K562 (cell line): ENCODE results near the gene NABP1. TPM values are rescaled to one million over a fixed set of nuclear protein-coding genes. Genes with fewer than 3 reads are reported as not detected.
A peak's percentile ranks its signal among the peaks of the same experiment; 100 is the strongest.

Experiments
- ATAC-seq: fragments of 200-7000 bp; cut with Tn5 transposase; 3 replicates; pipeline ENCODE4 v1.9.1; 2020; ENCODE audit warnings: moderate library complexity
- BruUV-seq: library from RNA; stranded (reverse); fragments of 400-500 nt; replicated peaks from 2 replicates; lab custom pipeline; 2021; lab: Mats Ljungman, UMichigan
- CTCF ChIA-PET: fragments of 300-600 bp; formaldehyde crosslinking; extraction: SDS; loops from one replicate; lab custom pipeline; 2021; ENCODE audit warnings: low intra/inter-chr PET ratio; lab: Yijun Ruan, JAX
- POLR2A ChIA-PET: fragments of 300-600, 350-650 bp; sonication (Branson Sonifier 250); formaldehyde crosslinking; extraction: SDS; loops from one replicate; lab custom pipeline; 2021; ENCODE audit warnings: antibody characterized with exemption, inconsistent platforms; lab: Yijun Ruan, JAX
- DNase-seq, 4 experiments: peaks; one replicate each; pipeline versions ENCODE4 v3.0.0 to v3.0.0-alpha.2; 2011 to 2018; ENCODE audit warnings: low spot score in 3 of 4, mixed read lengths in 3 of 4; ENCODE audit errors: extremely low read depth in 1 of 4
- FAIRE-seq: peaks from 2 replicates; lab custom pipeline; 2011; peaks lifted over from hg19 to GRCh38; lab: Jason Lieb, UNC
- H2AFZ ChIP-seq: 2 replicates; pipeline ENCODE4 v1.6.0; 2011; ENCODE audit warnings: low read depth, low read length, control low read depth, inconsistent platforms
- H3K27ac ChIP-seq: fragments of 200-600 bp; 3 replicates; pipeline ENCODE4 v1.8.0; 2011; ENCODE audit warnings: low read depth, mild to moderate bottlenecking, control low read depth, inconsistent platforms, low read length, moderate library complexity, mixed read lengths; ENCODE audit errors: extremely low read depth
- H3K27me3 ChIP-seq, 2 experiments: fragments of 300-600 bp in 1 of 2; 2 replicates in 1 of 2; 3 replicates in 1 of 2; pipeline versions ENCODE4 v1.6.0 to v1.8.0; 2011; ENCODE audit warnings: inconsistent platforms in 2 of 2, low read length in 2 of 2, mild to moderate bottlenecking in 1 of 2, mixed read lengths in 1 of 2, moderate library complexity in 1 of 2; ENCODE audit not compliant: control insufficient read depth in 2 of 2, insufficient read depth in 2 of 2
- H3K36me3 ChIP-seq: fragments of 300-600 bp; 3 replicates; pipeline ENCODE4 v1.8.0; 2011; ENCODE audit warnings: mild to moderate bottlenecking, low read length, inconsistent platforms; ENCODE audit not compliant: control insufficient read depth, insufficient read depth
- H3K4me1 ChIP-seq, 2 experiments: fragments of 200-600 bp in 1 of 2; replicated peaks in 1 of 2; 2 replicates in 1 of 2; 3 replicates in 1 of 2; pipeline versions ENCODE4 v1.5.1 to v1.8.0; 2011; ENCODE audit warnings: inconsistent platforms in 2 of 2, low read length in 2 of 2, mild to moderate bottlenecking in 1 of 2, mixed read lengths in 1 of 2, moderate library complexity in 1 of 2; ENCODE audit not compliant: control insufficient read depth in 2 of 2, insufficient read depth in 2 of 2
- H3K4me2 ChIP-seq: 2 replicates; pipeline ENCODE4 v1.6.1; 2011; ENCODE audit warnings: low read length, control low read depth, inconsistent platforms, mixed read lengths; ENCODE audit not compliant: insufficient read depth
- H3K4me3 ChIP-seq: fragments of 200-600 bp; sonication (generic), shearing (Covaris generic); 2 replicates; pipeline ENCODE4 v1.5.1; 2016; ENCODE audit warnings: control low read depth, inconsistent platforms
- H3K79me2 ChIP-seq: fragments of 200-600 bp; 3 replicates; pipeline ENCODE4 v1.8.0; 2011; ENCODE audit warnings: low read length, inconsistent platforms; ENCODE audit not compliant: control insufficient read depth, insufficient read depth
- H3K9ac ChIP-seq, 2 experiments: 2 replicates each; pipeline versions ENCODE4 v1.6.0 to v1.6.1; 2011; ENCODE audit warnings: low read depth in 2 of 2, low read length in 2 of 2, control low read depth in 1 of 2, inconsistent platforms in 1 of 2, mild to moderate bottlenecking in 1 of 2, mixed read lengths in 1 of 2; ENCODE audit not compliant: insufficient read depth in 1 of 2
- H3K9me1 ChIP-seq: one replicate; pipeline ENCODE4 v1.6.0; 2011; ENCODE audit warnings: inconsistent platforms, mild to moderate bottlenecking, low read length, moderate library complexity; ENCODE audit not compliant: control insufficient read depth, insufficient read depth
- H3K9me3 ChIP-seq: replicated peaks from 2 replicates; pipeline ENCODE4 v1.5.1; 2011; ENCODE audit warnings: low read depth, low read length, inconsistent platforms; ENCODE audit not compliant: control insufficient read depth, insufficient read depth
- H4K20me1 ChIP-seq: replicated peaks from 2 replicates; pipeline ENCODE4 v1.6.1; 2011; ENCODE audit warnings: low read length, inconsistent platforms, mixed read lengths; ENCODE audit not compliant: control insufficient read depth, insufficient read depth
- ARID1B ChIP-seq: fragments of 450-650 bp; IDR thresholded peaks from 2 replicates; pipeline ENCODE4 v1.6.1; 2016; ENCODE audit warnings: antibody characterized with exemption, mild to moderate bottlenecking, inconsistent platforms
- ATF7 ChIP-seq: fragments of 450-650 bp; IDR thresholded peaks from 2 replicates; pipeline ENCODE4 v1.7.1; 2014; ENCODE audit warnings: mild to moderate bottlenecking, moderate library complexity
- CEBPB ChIP-seq: fragments of 450-650 bp; IDR thresholded peaks from 2 replicates; pipeline ENCODE4 v1.6.1; 2016; ENCODE audit warnings: missing genetic modification characterization, missing compliant biosample characterization
- DPF2 ChIP-seq: fragments of 450-650 bp; IDR thresholded peaks from 2 replicates; pipeline ENCODE4 v1.6.1; 2016
- EP300 ChIP-seq: IDR thresholded peaks from 2 replicates; pipeline ENCODE4 v1.6.1; 2012; ENCODE audit warnings: low read length, improper control_type of control experiment
- ESRRB ChIP-seq: fragments of 250-450 bp; sonication (Bioruptor Pico); IDR thresholded peaks from 2 replicates; pipeline ENCODE4 v1.5.0; 2020; ENCODE audit warnings: mild to moderate bottlenecking, moderate library complexity, borderline replicate concordance
- ETV1 ChIP-seq: fragments of 450-650 bp; conservative IDR thresholded peaks from 2 replicates; pipeline ENCODE4 v1.6.1; 2016; ENCODE audit warnings: missing genetic modification characterization, control low read depth, low read depth, missing compliant biosample characterization
- GABPA ChIP-seq: fragments of 200-800 bp; sonication (Bioruptor generic); conservative IDR thresholded peaks from 2 replicates; pipeline ENCODE4 v1.6.1; 2016; ENCODE audit warnings: low read depth, missing genetic modification characterization, missing compliant biosample characterization
- IRF2 ChIP-seq: sonication (generic); formaldehyde crosslinking; IDR thresholded peaks from 2 replicates; pipeline ENCODE4 v1.8.1; 2022; ENCODE audit warnings: mild to moderate bottlenecking, missing genetic modification reagents
- JUND ChIP-seq, 2 experiments: IDR thresholded peaks; 2 replicates in 1 of 2; 3 replicates in 1 of 2; pipeline ENCODE4 v1.6.1; 2011; ENCODE audit warnings: borderline replicate concordance in 2 of 2, low read depth in 2 of 2, low read length in 2 of 2, improper control_type of control experiment in 1 of 2, missing biosample characterization in 1 of 2, missing genetic modification characterization in 1 of 2, missing genetic modification reagents in 1 of 2
- SOX6 ChIP-seq: fragments of 450-650 bp; IDR thresholded peaks from 2 replicates; pipeline ENCODE4 v1.6.1; 2014; ENCODE audit warnings: mild to moderate bottlenecking
- SPI1 ChIP-seq: IDR thresholded peaks from 2 replicates; pipeline ENCODE4 v1.6.1; 2011; ENCODE audit warnings: low read depth, low read length, control low read depth, borderline replicate concordance
- ZNF224 ChIP-seq: sonication (generic); formaldehyde crosslinking; IDR thresholded peaks from 2 replicates; pipeline ENCODE4 v1.8.0; 2022; ENCODE audit warnings: mild to moderate bottlenecking, missing genetic modification reagents
- ZNF24 ChIP-seq: fragments of 450-650 bp; IDR thresholded peaks from 2 replicates; pipeline ENCODE4 v1.6.1; 2016
- ZNF316 ChIP-seq: fragments of 450-650 bp; IDR thresholded peaks from 2 replicates; pipeline ENCODE4 v1.6.1; 2016
- ZNF445 ChIP-seq: fragments of 250-450 bp; sonication (Bioruptor Pico); IDR thresholded peaks from 2 replicates; pipeline ENCODE4 v1.4.0; 2020; ENCODE audit warnings: low read depth, mild to moderate bottlenecking, moderate library complexity
- ZNF668 ChIP-seq: fragments of 250-450 bp; sonication (Bioruptor Pico); IDR thresholded peaks from 2 replicates; pipeline ENCODE4 v1.8.0; 2022; ENCODE audit warnings: mild to moderate bottlenecking, inconsistent platforms
- WGBS: fragments of 100-300 bp; shearing (Covaris generic); methylation state at CpG from one replicate; pipeline ENCODE4 v1.1.6; 2016; ENCODE audit warnings: low coverage, mixed read lengths; ENCODE audit not compliant: insufficient coverage; ENCODE audit errors: missing lambda C conversion rate; 5-methylcytosine and 5-hydroxymethylcytosine counted together
- in situ Hi-C: fragments of 300-500 bp; cut with MboI; formaldehyde crosslinking; loops from 4 replicates; pipeline ENCODE4 v1.15.0; 2018; ENCODE audit warnings: inconsistent platforms, mixed read lengths
- intact Hi-C: fragments of 100-400 bp; cut with micrococcal nuclease; formaldehyde crosslinking; loops from 2 replicates; pipeline ENCODE4 v1.14.2; 2022
- polyA plus RNA-seq, 8 experiments: library from polyadenylated mRNA; depleted of rRNA in 4 of 8; stranded (reverse) in 5 of 8; unstranded in 3 of 8; fragments of >200 nt; fragmentation: Nextera tagmentation in 2 of 8; fragmentation: Illumina TruSeq in 1 of 8; extraction: Ambion mirVana in 2 of 8; extraction: Trizol in 1 of 8; gene quantifications; 2 replicates each; pipeline versions ENCODE4 v1.2.1 to v1.2.3, GENCODE V29; 2011 to 2014; ENCODE audit warnings: inconsistent platforms in 1 of 8, missing spikeins in 1 of 8
- total RNA-seq, 7 experiments: library from RNA; depleted of rRNA in 6 of 7; stranded (reverse); fragments of >200 nt in 6 of 7; fragmentation: Illumina TruSeq in 2 of 7; extraction: Trizol in 2 of 7; gene quantifications; 2 replicates each; pipeline versions ENCODE4 v1.2.1 to v1.2.3, GENCODE V29; 2011 to 2021; ENCODE audit warnings: low replicate concordance in 1 of 7
- TF ChIP-seq, protein P1 (sequence below), 2 experiments: fragments of 450-650 bp in 1 of 2; sonication (generic) in 1 of 2; formaldehyde crosslinking in 1 of 2; IDR thresholded peaks in 1 of 2; conservative IDR thresholded peaks in 1 of 2; 2 replicates each; pipeline versions ENCODE4 v1.6.1 to v1.8.1; 2016 to 2023; ENCODE audit warnings: mild to moderate bottlenecking in 2 of 2, moderate library complexity in 2 of 2, inconsistent platforms in 1 of 2, missing genetic modification reagents in 1 of 2
- TF ChIP-seq, protein P2 (sequence below): sonication (generic); IDR thresholded peaks from 2 replicates; pipeline ENCODE4 v1.6.1; 2016

Gene NABP1
- total and polyA plus RNA-seq, 9 of the 15 experiments (the other 6 are each of a cell fraction or from before 2014, with no cell fraction given) = 12.8 to 44.0 (median 20.2) TPM

DNA sequence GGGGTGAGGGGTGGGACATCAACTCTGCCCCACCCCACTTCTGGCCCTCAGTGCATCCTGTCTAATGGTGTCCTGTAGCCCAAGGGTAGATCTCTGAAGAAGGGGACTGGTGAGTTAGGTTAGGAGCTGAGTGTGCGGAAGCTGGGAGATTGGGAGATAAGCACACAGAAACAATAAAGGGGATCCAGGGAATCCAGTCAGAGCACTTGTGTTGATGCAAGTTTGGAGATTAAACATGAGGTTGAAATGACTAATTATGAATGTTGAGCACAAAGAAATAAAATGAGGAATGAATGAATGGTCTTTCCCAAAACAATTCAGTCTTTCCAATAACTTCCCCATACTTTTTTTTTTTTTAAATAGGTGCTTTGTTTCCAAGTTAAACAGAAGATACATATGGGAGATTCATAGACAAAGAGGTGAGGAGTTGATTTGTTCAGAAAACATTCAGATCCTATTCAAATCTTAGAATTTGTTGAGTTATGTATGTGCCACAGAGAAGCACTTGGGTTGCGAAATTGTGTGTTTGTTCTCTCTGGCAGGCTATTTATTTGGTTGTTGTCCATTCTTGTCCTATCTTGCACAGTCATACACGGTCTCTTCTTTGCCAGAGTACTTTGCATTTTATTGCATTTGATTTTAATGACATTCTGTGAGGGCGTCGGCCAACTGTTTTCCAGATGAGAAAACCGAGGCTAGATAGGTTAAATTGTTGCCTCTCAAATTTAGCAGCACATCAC, 31.6 kb upstream of the NABP1 start:
- H3K9me3 ChIP-seq = no peaks in the 10 kb centered on the region
- H3K9me1 ChIP-seq = no peaks in the 10 kb centered on the region
- H3K27me3 ChIP-seq = no peaks in the 10 kb centered on the region
- H3K9ac ChIP-seq = no peak overlapping the region
- FAIRE-seq (no peak), ATAC-seq (peak; percentile 69), DNase-seq (peak in 3 of 4 experiments; percentile 12 to 39 (median 36))
- no peak overlapping the region for H3K4me3 ChIP-seq
- peak overlapping the region; percentile 35 for H2AFZ ChIP-seq
- H4K20me1 ChIP-seq = no peaks in the 10 kb centered on the region
- no peaks in the 10 kb centered on the region for H3K79me2 ChIP-seq
- in situ Hi-C loops (no loop called here), intact Hi-C loops (no loop called here)
- CTCF ChIA-PET = no interaction called here
- no peak overlapping the region; the same call in 2 of the 3 replicates for H3K27ac ChIP-seq
- no TSS peak for BruUV-seq
- H3K4me1 ChIP-seq = peaks cover 0 to 32% of the 10 kb centered on the region in 2 experiments; a peak in 4 of 5 replicates
- WGBS = 35% methylated on average over 6 of the region's 6 CpGs
- H3K4me2 ChIP-seq = no peak overlapping the region; the same call in 1 of the 2 replicates
- POLR2A ChIA-PET = interaction anchor here (0.6 to 1.3 kb wide), 4 partner anchors 8 to 1079 kb away, joined by 3 to 5 read pairs (median 4); no protein-coding TSS in a partner anchor
- H3K36me3 ChIP-seq = no peaks in the 10 kb centered on the region
- TF ChIP-seq GABPA = 0 out of 2 replicates have a peak, but pooled peaks have one; percentile 13
- no peak for TF ChIP-seq ATF7
- TF ChIP-seq ETV1 (tag) = 0 out of 2 replicates have a peak, but pooled peaks have one; percentile 29
- TF ChIP-seq, protein P1, sequence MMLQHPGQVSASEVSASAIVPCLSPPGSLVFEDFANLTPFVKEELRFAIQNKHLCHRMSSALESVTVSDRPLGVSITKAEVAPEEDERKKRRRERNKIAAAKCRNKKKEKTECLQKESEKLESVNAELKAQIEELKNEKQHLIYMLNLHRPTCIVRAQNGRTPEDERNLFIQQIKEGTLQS (IDR thresholded peaks at IDR 0.05) = peak; percentile 31; the same call in 1 of the 2 replicates
- TF ChIP-seq, protein P1 (CRISPR knock-in tag; conservative IDR thresholded peaks at IDR 0.05) = no peak
- TF ChIP-seq ZNF316 = no peak
- peak; percentile 33; the same call in 1 of the 2 replicates for TF ChIP-seq ZNF24
- TF ChIP-seq ZNF668 (CRISPR knock-in tag) = no peak
- peak; percentile 50; the same call in 1 of the 2 replicates for TF ChIP-seq JUND (IDR thresholded peaks at IDR 0.05; ENCODE audit: borderline replicate concordance, low read depth, low read length)
- TF ChIP-seq JUND (tag; IDR thresholded peaks at IDR 0.05; ENCODE audit: borderline replicate concordance, low read depth, low read length) = no peak; the same call in 2 of the 3 replicates
- no peak for TF ChIP-seq ZNF224 (CRISPR knock-in tag)
- peak; percentile 51; the same call in 1 of the 2 replicates for TF ChIP-seq SOX6
- no peak for TF ChIP-seq SPI1
- TF ChIP-seq ARID1B = peak; percentile 55
- TF ChIP-seq EP300 = 0 out of 2 replicates have a peak, but pooled peaks have one; percentile 13
- 0 out of 2 replicates have a peak, but pooled peaks have one; percentile 50 for TF ChIP-seq DPF2
- TF ChIP-seq CEBPB (tag) = peak; percentile 81
- TF ChIP-seq, protein P2, sequence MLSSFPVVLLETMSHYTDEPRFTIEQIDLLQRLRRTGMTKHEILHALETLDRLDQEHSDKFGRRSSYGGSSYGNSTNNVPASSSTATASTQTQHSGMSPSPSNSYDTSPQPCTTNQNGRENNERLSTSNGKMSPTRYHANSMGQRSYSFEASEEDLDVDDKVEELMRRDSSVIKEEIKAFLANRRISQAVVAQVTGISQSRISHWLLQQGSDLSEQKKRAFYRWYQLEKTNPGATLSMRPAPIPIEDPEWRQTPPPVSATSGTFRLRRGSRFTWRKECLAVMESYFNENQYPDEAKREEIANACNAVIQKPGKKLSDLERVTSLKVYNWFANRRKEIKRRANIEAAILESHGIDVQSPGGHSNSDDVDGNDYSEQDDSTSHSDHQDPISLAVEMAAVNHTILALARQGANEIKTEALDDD = peak; percentile 42; the same call in 1 of the 2 replicates
- TF ChIP-seq ESRRB (CRISPR knock-in tag) = no peak
- no peak for TF ChIP-seq IRF2 (CRISPR knock-in tag)
- TF ChIP-seq ZNF445 (CRISPR knock-in tag) = no peak
